ENCODE data around the gene CFH. TPM values are rescaled to one million over a fixed set of nuclear protein-coding genes. Genes with fewer than 3 reads are reported as not detected.

CFH gene
- total and polyA plus RNA-seq, 3 experiments from 2014 or later: 0.93 to 11.2 (median 1.1) TPM

GRCh38 chr1:196655071-196655470 is 3.2 kb downstream of the CFH start:
- no peaks in the 10 kb centered on the region for H3K36me3 ChIP-seq (ENCODE audit: insufficient read depth, low read length)
- no peaks in the 10 kb centered on the region for H3K9me3 ChIP-seq (ENCODE audit: low read length)
- Mint-ChIP-seq H3K36me3 (no peaks in the 10 kb centered on the region), H3K27me3 (no peaks in the 10 kb centered on the region), H3K4me1 (peaks cover 21 to 52% (median 30%) of the 10 kb centered on the region in 3 donors), H3K4me3 (no peak overlapping the region), H3K27ac (peak overlapping the region in 1 of 8 donors; percentile 86), H3K9me3 (no peaks in the 10 kb centered on the region)
- H3K27ac ChIP-seq (ENCODE audit: low read depth, low read length): no peak overlapping the region
- POLR2A ChIA-PET: no interaction called here
- CTCF ChIA-PET: no interaction called here
- no peak for DNase-seq
- H3K4me1 ChIP-seq (ENCODE audit: insufficient read depth, low read length): no peaks in the 10 kb centered on the region
- no peak overlapping the region for H3K4me3 ChIP-seq (ENCODE audit: low read length)
- no peaks in the 10 kb centered on the region for H3K27me3 ChIP-seq (ENCODE audit: insufficient read depth, low read length, poor library complexity, severe bottlenecking)

- Histone ChIP-seq H3K27me3 (ENCODE audit: insufficient read depth, low read length, poor library complexity, severe bottlenecking) (no peaks in the 10 kb centered on the region), H3K9me3 (ENCODE audit: low read length) (no peaks in the 10 kb centered on the region), H3K4me1 (ENCODE audit: insufficient read depth, low read length) (no peaks in the 10 kb centered on the region), H3K27ac (ENCODE audit: low read depth, low read length) (no peak overlapping the region), H3K4me3 (ENCODE audit: low read length) (no peak overlapping the region), H3K36me3 (ENCODE audit: insufficient read depth, low read length) (no peaks in the 10 kb centered on the region)
- no peaks in the 10 kb centered on the region for H3K9me3 Mint-ChIP-seq
- H3K4me3 Mint-ChIP-seq: no peak overlapping the region
- H3K36me3 Mint-ChIP-seq: no peaks in the 10 kb centered on the region
- peaks cover 25 to 48% (median 31%) of the 10 kb centered on the region in 3 donors for H3K4me1 Mint-ChIP-seq
- H3K27ac Mint-ChIP-seq: peak overlapping the region in 4 of 8 donors; percentile 1 to 87 (median 21)
- no peak for DNase-seq
- ChIA-PET CTCF (interaction anchor here (1.7 kb wide), 1 partner anchor 9 kb away, joined by 3 read pairs; no protein-coding TSS in a partner anchor), POLR2A (no interaction called here)
- H3K27me3 Mint-ChIP-seq: no peaks in the 10 kb centered on the region
Observed at GRCh38 chr1:196655494-196655893, 3.7 kb downstream of the CFH start.

GRCh38 chr1:196659471-196659870 is 7.6 kb downstream of the CFH start:
- no peaks in the 10 kb centered on the region for H3K36me3 Mint-ChIP-seq
- no peak overlapping the region for H3K27ac ChIP-seq (ENCODE audit: low read depth, low read length)
- DNase-seq: no peak
- ChIA-PET POLR2A (no interaction called here), CTCF (no interaction called here)
- peak overlapping the region in 3 of 8 donors; percentile 0 to 78 (median 41) for H3K27ac Mint-ChIP-seq
- H3K36me3 ChIP-seq (ENCODE audit: insufficient read depth, low read length): no peaks in the 10 kb centered on the region
- no peaks in the 10 kb centered on the region for H3K4me1 ChIP-seq (ENCODE audit: insufficient read depth, low read length)
- H3K4me3 Mint-ChIP-seq: no peak overlapping the region
- H3K27me3 Mint-ChIP-seq: no peaks in the 10 kb centered on the region
- no peaks in the 10 kb centered on the region for H3K9me3 Mint-ChIP-seq
- H3K27me3 ChIP-seq (ENCODE audit: insufficient read depth, low read length, poor library complexity, severe bottlenecking): no peaks in the 10 kb centered on the region
- H3K9me3 ChIP-seq (ENCODE audit: low read length): no peaks in the 10 kb centered on the region
- peaks cover 18 to 25% (median 20%) of the 10 kb centered on the region in 3 donors for H3K4me1 Mint-ChIP-seq
- no peak overlapping the region for H3K4me3 ChIP-seq (ENCODE audit: low read length)

- H3K27me3 ChIP-seq (ENCODE audit: insufficient read depth, low read length, poor library complexity, severe bottlenecking): no peaks in the 10 kb centered on the region
- POLR2A ChIA-PET: no interaction called here
- CTCF ChIA-PET: interaction anchor here (0.8 to 2.1 kb wide), 2 partner anchors 9 to 512 kb away, joined by 3 to 11 read pairs; partner anchors contain the start of gene CFH
- no peaks in the 10 kb centered on the region for H3K9me3 ChIP-seq (ENCODE audit: low read length)
- no peaks in the 10 kb centered on the region for H3K36me3 ChIP-seq (ENCODE audit: insufficient read depth, low read length)
- Mint-ChIP-seq H3K27me3 (no peaks in the 10 kb centered on the region), H3K9me3 (no peaks in the 10 kb centered on the region), H3K4me3 (no peak overlapping the region), H3K4me1 (peaks cover 16 to 23% (median 18%) of the 10 kb centered on the region in 3 donors), H3K36me3 (no peaks in the 10 kb centered on the region), H3K27ac (peak overlapping the region in 1 of 8 donors; percentile 62)
- no peak overlapping the region for H3K27ac ChIP-seq (ENCODE audit: low read depth, low read length)
- DNase-seq: no peak
- H3K4me1 ChIP-seq (ENCODE audit: insufficient read depth, low read length): no peaks in the 10 kb centered on the region
- no peak overlapping the region for H3K4me3 ChIP-seq (ENCODE audit: low read length)
Observed at GRCh38 chr1:196660272-196660671, 8.4 kb downstream of the CFH start.

GRCh38 chr1:196660852-196661251 is 9.0 kb downstream of the CFH start:
- H3K27me3 Mint-ChIP-seq: no peaks in the 10 kb centered on the region
- H3K4me1 Mint-ChIP-seq: peaks cover 13 to 23% (median 13%) of the 10 kb centered on the region in 3 donors
- H3K9me3 ChIP-seq (ENCODE audit: low read length): no peaks in the 10 kb centered on the region
- H3K4me3 ChIP-seq (ENCODE audit: low read length): no peak overlapping the region
- H3K4me1 ChIP-seq (ENCODE audit: insufficient read depth, low read length): no peaks in the 10 kb centered on the region
- H3K4me3 Mint-ChIP-seq: peak overlapping the region in 6 of 7 donors; percentile 16 to 52 (median 34)
- CTCF ChIA-PET: interaction anchor here (0.8 to 2.1 kb wide), 2 partner anchors 9 to 513 kb away, joined by 3 to 11 read pairs; partner anchors contain the start of gene CFH
- POLR2A ChIA-PET: no interaction called here
- peak in 2 of 5 donors; percentile 11 to 13 for DNase-seq
- H3K27me3 ChIP-seq (ENCODE audit: insufficient read depth, low read length, poor library complexity, severe bottlenecking): no peaks in the 10 kb centered on the region
- H3K27ac ChIP-seq (ENCODE audit: low read depth, low read length): no peak overlapping the region
- no peaks in the 10 kb centered on the region for H3K36me3 Mint-ChIP-seq
- H3K9me3 Mint-ChIP-seq: no peaks in the 10 kb centered on the region
- peak overlapping the region in 1 of 8 donors; percentile 2 for H3K27ac Mint-ChIP-seq
- H3K36me3 ChIP-seq (ENCODE audit: insufficient read depth, low read length): no peaks in the 10 kb centered on the region

GRCh38 chr1:196661345-196661744 is 9.5 kb downstream of the CFH start:
- H3K27me3 ChIP-seq (ENCODE audit: insufficient read depth, low read length, poor library complexity, severe bottlenecking): no peaks in the 10 kb centered on the region
- H3K9me3 ChIP-seq (ENCODE audit: low read length): no peaks in the 10 kb centered on the region
- Mint-ChIP-seq H3K27me3 (no peaks in the 10 kb centered on the region), H3K4me1 (peaks cover 13 to 22% (median 13%) of the 10 kb centered on the region in 3 donors), H3K9me3 (no peaks in the 10 kb centered on the region), H3K36me3 (no peaks in the 10 kb centered on the region), H3K4me3 (no peak overlapping the region), H3K27ac (no peak overlapping the region)
- no peak for DNase-seq
- POLR2A ChIA-PET: no interaction called here
- H3K27ac ChIP-seq (ENCODE audit: low read depth, low read length): no peak overlapping the region
- H3K36me3 ChIP-seq (ENCODE audit: insufficient read depth, low read length): no peaks in the 10 kb centered on the region
- H3K4me3 ChIP-seq (ENCODE audit: low read length): no peak overlapping the region
- no peaks in the 10 kb centered on the region for H3K4me1 ChIP-seq (ENCODE audit: insufficient read depth, low read length)
- CTCF ChIA-PET: interaction anchor here (2.1 kb wide), 1 partner anchor 513 kb away, joined by 11 read pairs; no protein-coding TSS in a partner anchor

GRCh38 chr1:196667131-196667530 is 15.3 kb downstream of the CFH start:
- POLR2A ChIA-PET: no interaction called here
- no peaks in the 10 kb centered on the region for H3K4me1 Mint-ChIP-seq
- H3K36me3 Mint-ChIP-seq: no peaks in the 10 kb centered on the region
- no peaks in the 10 kb centered on the region for H3K27me3 Mint-ChIP-seq
- no peak overlapping the region for H3K4me3 Mint-ChIP-seq
- peaks cover 0 to 7% (median 2%) of the 10 kb centered on the region in 5 donors for H3K9me3 Mint-ChIP-seq
- Histone ChIP-seq H3K4me1 (ENCODE audit: insufficient read depth, low read length) (no peaks in the 10 kb centered on the region), H3K27me3 (ENCODE audit: insufficient read depth, low read length, poor library complexity, severe bottlenecking) (no peaks in the 10 kb centered on the region), H3K36me3 (ENCODE audit: insufficient read depth, low read length) (no peaks in the 10 kb centered on the region), H3K4me3 (ENCODE audit: low read length) (no peak overlapping the region), H3K9me3 (ENCODE audit: low read length) (no peaks in the 10 kb centered on the region), H3K27ac (ENCODE audit: low read depth, low read length) (no peak overlapping the region)
- CTCF ChIA-PET: no interaction called here
- no peak for DNase-seq
- H3K27ac Mint-ChIP-seq: no peak overlapping the region

GRCh38 chr1:196669051-196669450 is 17.2 kb downstream of the CFH start:
- Mint-ChIP-seq H3K4me3 (no peak overlapping the region), H3K27me3 (no peaks in the 10 kb centered on the region), H3K36me3 (no peaks in the 10 kb centered on the region), H3K4me1 (no peaks in the 10 kb centered on the region), H3K9me3 (peaks cover 0 to 7% (median 2%) of the 10 kb centered on the region in 5 donors), H3K27ac (no peak overlapping the region)
- Histone ChIP-seq H3K27ac (ENCODE audit: low read depth, low read length) (no peak overlapping the region), H3K36me3 (ENCODE audit: insufficient read depth, low read length) (no peaks in the 10 kb centered on the region), H3K4me3 (ENCODE audit: low read length) (no peak overlapping the region), H3K27me3 (ENCODE audit: insufficient read depth, low read length, poor library complexity, severe bottlenecking) (no peaks in the 10 kb centered on the region), H3K4me1 (ENCODE audit: insufficient read depth, low read length) (no peaks in the 10 kb centered on the region), H3K9me3 (ENCODE audit: low read length) (no peaks in the 10 kb centered on the region)
- ChIA-PET CTCF (no interaction called here), POLR2A (no interaction called here)
- DNase-seq: no peak
